Erythroblast (primary cell): Measurements from ENCODE around the gene GAS6.

Source experiments
- GATA1 ChIP-seq: IDR thresholded peaks from 2 replicates; pipeline ENCODE4 v1.6.1; 2011; ENCODE audit warnings: low read depth, mild to moderate bottlenecking, control low read depth, low read length, moderate library complexity
- POLR2A ChIP-seq: IDR thresholded peaks from 2 replicates; pipeline ENCODE4 v1.6.1; 2011; ENCODE audit warnings: mild to moderate bottlenecking, low read length

- TF ChIP-seq POLR2A = no peak
- TF ChIP-seq GATA1 = no peak
These were observed 25.6 kb upstream of the GAS6 start for GRCh38 chr13:113889467-113889866.
